ENCODE results near the gene RHOV.
"Not testable (repeated sequence)": the region's sequence is repeated elsewhere in the genome, so short reads cannot be mapped to it uniquely, and the experiment has no call there.

The RHOV gene

DNA sequence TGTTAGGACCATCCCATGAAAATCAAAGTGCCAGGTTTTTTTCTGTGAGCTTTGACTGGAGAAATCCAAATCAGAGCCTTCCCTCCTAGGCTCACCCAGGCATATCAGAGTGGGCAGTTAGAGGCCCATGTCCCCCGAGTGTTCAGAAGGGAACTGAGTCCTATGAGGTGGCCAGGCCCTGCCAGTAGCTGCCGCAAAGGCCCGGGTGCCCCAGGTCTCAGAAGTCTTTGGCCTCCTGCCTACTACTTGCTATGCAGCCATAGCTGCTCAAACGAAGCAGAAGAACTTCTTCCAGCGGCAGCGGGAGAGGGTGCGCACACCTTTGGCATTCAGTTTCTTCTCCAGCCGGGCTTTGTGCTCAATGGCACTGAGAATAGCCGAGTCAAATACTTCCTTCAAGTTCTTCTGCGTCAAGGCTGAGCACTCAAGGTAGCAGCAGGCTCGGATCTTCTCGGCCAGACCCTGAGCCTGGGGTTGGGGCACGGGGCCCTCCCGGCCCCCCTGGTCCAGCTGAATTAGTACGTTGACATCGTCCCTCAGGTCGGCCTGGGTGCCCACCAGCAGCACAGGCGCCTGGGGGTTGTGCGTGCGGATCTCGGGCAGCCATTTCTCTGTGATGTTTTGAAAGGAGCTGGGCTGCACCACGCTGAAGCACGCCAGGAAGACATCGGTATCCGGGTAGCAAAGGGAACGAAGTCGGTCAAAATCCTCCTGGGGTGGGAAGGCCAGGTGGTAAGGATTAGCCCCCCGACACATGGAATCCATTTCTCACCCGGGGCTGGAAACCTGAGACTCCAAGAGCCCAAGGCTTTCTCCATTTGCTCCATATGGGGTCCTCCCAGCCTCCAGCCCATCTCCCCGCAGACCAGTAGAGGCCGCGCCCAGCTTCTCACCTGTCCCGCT, 992 bp downstream of the RHOV start:
- H3K4me1 ChIP-seq = peaks cover 15 to 57% (median 44%) of the 10 kb centered on the region in 10 experiments
- no peaks in the 10 kb centered on the region for H3K9me3 ChIP-seq (replicated peaks in 1 of 11)
- H3K4me2 ChIP-seq = peak overlapping the region; percentile 79 to 96 (median 89)
- no peaks in the 10 kb centered on the region for H3K36me3 ChIP-seq
- peaks cover 0 to 10% (median 0%) of the 10 kb centered on the region in 11 experiments; a peak in 1 of 22 replicates for H4K20me1 ChIP-seq
- no peak for TF ChIP-seq Cebpa-rat (IDR thresholded peaks at IDR 0.05)
- H3K27ac ChIP-seq = no peak overlapping the region
- H3K4me3 ChIP-seq = peak overlapping the region; percentile 58 to 72 (median 66)
- peak overlapping the region in 6 of 11 experiments; percentile 66 to 79 (median 76); a peak in 11 of 22 replicates for H3K9ac ChIP-seq
- H3K27me3 ChIP-seq = 0 out of 22 replicates have a peak, but pooled peaks cover 0 to 4% (median 0%) of the 10 kb centered on the region in 11 experiments

DNA sequence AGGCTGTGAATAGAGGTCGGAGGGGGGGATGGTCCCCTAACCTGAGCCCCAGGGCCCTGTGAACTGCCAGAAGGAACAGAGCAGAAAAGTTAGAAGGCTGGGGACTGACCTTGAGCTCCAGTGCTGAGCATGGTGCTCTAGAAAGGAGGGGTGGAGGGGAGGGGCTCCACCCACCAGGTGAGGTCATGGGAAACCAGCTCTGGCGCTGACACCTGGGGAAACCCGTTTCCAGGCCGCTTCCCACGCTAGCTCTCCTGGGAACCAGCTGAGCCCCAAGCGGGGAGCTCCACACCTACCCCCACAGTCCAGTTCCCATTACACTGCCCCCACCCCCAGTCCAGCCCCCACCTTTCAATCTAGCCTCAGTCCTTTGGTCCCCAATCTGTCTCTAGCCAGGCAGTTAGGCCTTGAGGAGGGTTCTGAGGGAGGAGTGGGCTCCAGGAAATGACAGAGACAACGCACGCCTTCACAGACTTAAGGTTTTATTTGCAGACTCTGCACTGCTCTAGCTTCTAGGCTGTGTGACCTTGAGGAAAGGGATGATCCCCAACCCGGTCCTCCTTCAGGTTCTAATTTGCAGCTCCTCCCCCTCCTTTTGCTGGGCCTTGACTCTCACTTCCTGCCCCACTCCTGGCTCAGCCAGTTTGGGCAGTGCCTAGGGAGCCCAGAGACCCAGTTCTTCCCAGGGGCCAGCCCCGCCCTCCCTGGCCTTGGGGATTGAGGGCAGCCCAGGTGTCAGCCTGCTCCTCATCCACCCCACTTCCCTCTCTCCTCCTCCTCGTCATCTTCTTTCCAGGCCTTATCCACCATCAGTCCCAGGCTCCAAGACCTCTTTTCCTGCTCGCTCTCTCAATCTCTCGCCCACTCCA, 2.1 kb downstream of the RHOV start:
- H3K4me2 ChIP-seq = peak overlapping the region; percentile 16 to 96 (median 86)
- TF ChIP-seq Cebpa-rat (IDR thresholded peaks at IDR 0.05) = no peak
- H3K27ac ChIP-seq = no peak overlapping the region
- no peak overlapping the region for H3K4me3 ChIP-seq
- H3K9me3 ChIP-seq (replicated peaks in 1 of 11) = no peaks in the 10 kb centered on the region
- H4K20me1 ChIP-seq = peaks cover 0 to 10% (median 0%) of the 10 kb centered on the region in 11 experiments; a peak in 1 of 22 replicates
- H3K4me1 ChIP-seq = peaks cover 15 to 57% (median 44%) of the 10 kb centered on the region in 10 experiments
- H3K36me3 ChIP-seq = no peaks in the 10 kb centered on the region
- H3K9ac ChIP-seq = 0 out of 22 replicates have a peak overlapping the region, but pooled peaks of 1 of the 11 experiments have one; percentile 1
- 0 out of 22 replicates have a peak, but pooled peaks cover 0 to 4% (median 0%) of the 10 kb centered on the region in 11 experiments for H3K27me3 ChIP-seq

DNA sequence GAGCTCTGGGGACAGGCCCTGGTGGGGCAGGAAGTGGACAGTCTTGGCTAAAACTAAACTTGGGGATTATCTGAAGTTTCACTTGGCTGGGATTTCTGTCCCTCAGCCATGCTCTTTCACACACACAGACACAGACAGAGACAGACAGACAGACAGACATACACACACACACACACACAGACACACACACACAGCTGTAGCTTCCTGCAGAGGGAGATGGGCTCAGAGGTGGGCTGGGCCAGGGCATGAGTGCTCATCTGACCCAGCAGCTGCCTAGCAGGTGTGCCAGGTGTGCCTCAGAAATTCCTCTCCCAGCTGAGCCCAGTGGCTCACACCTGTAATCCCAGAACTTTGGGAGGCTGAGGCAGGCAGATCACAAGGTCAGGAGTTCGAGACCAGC, 3.3 kb downstream of the RHOV start:
- peaks cover 20 to 49% (median 40%) of the 10 kb centered on the region in 10 experiments for H3K4me1 ChIP-seq
- TF ChIP-seq Cebpa-rat (IDR thresholded peaks at IDR 0.05) = no peak
- 0 out of 22 replicates have a peak, but pooled peaks cover 0 to 4% (median 0%) of the 10 kb centered on the region in 11 experiments for H3K27me3 ChIP-seq
- H3K9ac ChIP-seq = no peak overlapping the region
- peaks cover 0 to 10% (median 0%) of the 10 kb centered on the region in 11 experiments; a peak in 1 of 22 replicates for H4K20me1 ChIP-seq
- 0 out of 22 replicates have a peak overlapping the region, but pooled peaks of 2 of the 11 experiments have one; percentile 72 to 91 for H3K4me2 ChIP-seq
- no peak overlapping the region for H3K27ac ChIP-seq
- H3K36me3 ChIP-seq = no peaks in the 10 kb centered on the region
- H3K9me3 ChIP-seq (replicated peaks in 1 of 11) = no peaks in the 10 kb centered on the region
- no peak overlapping the region for H3K4me3 ChIP-seq

DNA sequence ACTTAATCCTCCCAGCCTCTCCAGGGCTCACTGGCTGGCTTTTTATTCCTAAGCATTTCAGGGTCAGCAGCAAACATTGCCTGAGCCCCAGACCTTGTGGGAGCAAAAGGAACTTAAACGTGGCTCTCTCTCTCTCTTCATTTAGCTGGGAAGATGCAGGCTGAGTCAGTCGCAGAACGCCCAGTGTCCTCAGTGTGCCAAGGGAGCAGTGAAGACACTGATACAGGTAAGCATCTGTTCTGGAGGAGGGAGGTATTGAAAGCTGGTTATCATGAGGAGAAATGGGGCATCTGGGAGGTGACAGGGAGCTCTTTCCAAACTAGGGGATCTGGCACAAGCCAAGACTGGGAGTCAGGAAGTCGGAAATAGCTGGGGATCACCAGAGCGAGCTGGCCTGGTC, 4.3 kb downstream of the RHOV start:
- Histone ChIP-seq H3K4me2 (no peak overlapping the region), H4K20me1 (peaks cover 0 to 10% (median 0%) of the 10 kb centered on the region in 11 experiments; a peak in 1 of 22 replicates), H3K9ac (no peak overlapping the region), H3K4me1 (peaks cover 24 to 55% (median 40%) of the 10 kb centered on the region in 10 experiments), H3K9me3 (replicated peaks in 1 of 11) (no peaks in the 10 kb centered on the region), H3K36me3 (no peaks in the 10 kb centered on the region), H3K27me3 (0 out of 22 replicates have a peak, but pooled peaks cover 0 to 4% (median 0%) of the 10 kb centered on the region in 11 experiments), H3K4me3 (no peak overlapping the region), H3K27ac (no peak overlapping the region)
- no peak for TF ChIP-seq Cebpa-rat (IDR thresholded peaks at IDR 0.05)

DNA sequence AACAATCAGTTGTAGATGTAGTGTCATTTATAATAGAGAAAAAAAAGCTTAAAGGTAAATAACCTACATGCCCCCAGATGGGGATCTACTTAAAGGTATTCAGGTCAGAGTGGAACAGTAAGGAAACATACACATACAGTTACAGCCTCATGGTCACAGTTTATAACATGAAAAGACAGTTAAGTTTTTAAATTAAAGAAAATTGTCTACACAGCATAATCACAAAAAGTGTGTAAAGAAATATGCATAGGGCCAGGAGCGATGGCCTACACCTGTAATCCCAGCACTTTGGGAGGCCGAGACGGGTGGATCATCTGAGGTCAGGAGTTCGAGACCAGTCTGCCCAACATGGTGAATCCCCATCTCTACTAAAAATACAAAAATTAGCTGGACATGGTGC, 6.8 kb downstream of the RHOV start:
- no peak overlapping the region for H3K27ac ChIP-seq
- H3K9ac ChIP-seq = no peak overlapping the region

DNA sequence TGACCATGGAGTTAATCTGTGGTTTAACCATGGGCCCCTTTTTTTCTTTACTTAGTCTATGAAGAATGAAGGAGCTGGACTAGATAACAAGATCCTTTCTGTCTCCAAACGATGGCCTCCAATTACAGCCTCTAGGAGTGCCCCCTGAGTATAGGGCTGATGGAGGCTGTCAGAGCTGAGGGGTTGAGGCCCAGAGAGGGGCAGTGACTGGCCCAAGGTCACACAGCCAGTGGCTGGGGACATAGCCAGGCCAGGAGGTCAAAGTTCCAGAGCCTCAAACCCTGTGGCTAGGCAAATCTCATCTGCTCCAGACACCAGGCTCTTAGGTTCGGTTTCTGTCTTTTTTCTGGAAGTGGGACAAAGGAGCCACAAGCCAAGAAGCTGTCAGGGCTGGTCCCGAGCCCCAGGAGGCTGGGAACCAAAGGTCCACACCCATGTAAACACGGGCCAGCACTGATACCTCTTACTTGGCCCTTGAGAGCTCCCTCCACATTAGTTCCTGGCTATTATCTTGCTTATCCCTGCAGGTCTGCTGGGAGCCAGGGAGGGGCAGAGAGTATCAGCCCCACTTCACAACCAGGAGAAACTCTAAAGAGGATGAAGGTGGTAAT, 10.3 kb downstream of the RHOV start:
- peaks cover 0 to 52% (median 35%) of the 10 kb centered on the region in 10 experiments; a peak in 17 of 20 replicates for H3K4me1 ChIP-seq
- no peaks in the 10 kb centered on the region for H4K20me1 ChIP-seq
- H3K27ac ChIP-seq = no peak overlapping the region
- no peaks in the 10 kb centered on the region for H3K27me3 ChIP-seq
- H3K36me3 ChIP-seq = peaks cover 0 to 2% (median 0%) of the 10 kb centered on the region in 11 experiments; a peak in 5 of 22 replicates
- H3K9me3 ChIP-seq (replicated peaks in 1 of 11) = no peaks in the 10 kb centered on the region
- H3K4me2 ChIP-seq = no peak overlapping the region
- H3K4me3 ChIP-seq = no peak overlapping the region
- H3K9ac ChIP-seq = no peak overlapping the region
- no peak for TF ChIP-seq Cebpa-rat (IDR thresholded peaks at IDR 0.05)

More for the DNA sequence above, 6.8 kb downstream of the RHOV start:
- Histone ChIP-seq H3K9me3 (replicated peaks in 1 of 11) (no peaks in the 10 kb centered on the region), H3K36me3 (no peaks in the 10 kb centered on the region), H3K4me3 (no peak overlapping the region), H3K4me2 (no peak overlapping the region), H3K27me3 (no peaks in the 10 kb centered on the region), H3K4me1 (peaks cover 9 to 37% (median 21%) of the 10 kb centered on the region in 10 experiments), H4K20me1 (no peaks in the 10 kb centered on the region)
- TF ChIP-seq Cebpa-rat (IDR thresholded peaks at IDR 0.05) = no peak

DNA sequence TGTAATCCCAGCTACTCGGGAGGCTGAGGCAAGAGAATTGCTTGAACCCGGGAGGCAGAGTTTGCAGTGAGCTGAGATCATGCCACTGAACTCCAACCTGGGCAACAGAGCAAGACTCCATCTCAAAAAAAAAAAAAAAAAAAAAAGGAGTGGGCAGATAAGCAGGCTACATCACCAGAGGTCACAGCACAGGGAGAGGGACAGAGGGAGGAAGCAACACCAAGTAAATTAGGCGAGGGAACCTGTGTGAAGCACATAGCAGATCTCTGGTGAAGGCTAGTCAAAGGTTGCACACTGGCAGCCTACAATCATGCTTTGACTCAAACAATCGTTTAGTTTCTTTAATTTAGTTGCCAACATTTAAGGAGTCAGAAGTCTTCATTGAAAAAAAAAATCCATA, 12.9 kb downstream of the RHOV start:
- H3K9me3 ChIP-seq (replicated peaks in 1 of 11); H3K4me3 ChIP-seq; H3K27ac ChIP-seq; H3K9ac ChIP-seq; H3K27me3 ChIP-seq: not testable (repeated sequence)
- Histone ChIP-seq H3K4me1 (peaks cover 0 to 70% (median 39%) of the 10 kb centered on the region in 10 experiments; a peak in 17 of 20 replicates), H3K36me3 (peaks cover 9 to 22% (median 15%) of the 10 kb centered on the region in 11 experiments), H3K4me2 (peak overlapping the region in 5 of 11 experiments; percentile 44 to 68 (median 60); a peak in 7 of 22 replicates), H4K20me1 (peaks cover 0 to 10% (median 0%) of the 10 kb centered on the region in 11 experiments; a peak in 2 of 22 replicates)

DNA sequence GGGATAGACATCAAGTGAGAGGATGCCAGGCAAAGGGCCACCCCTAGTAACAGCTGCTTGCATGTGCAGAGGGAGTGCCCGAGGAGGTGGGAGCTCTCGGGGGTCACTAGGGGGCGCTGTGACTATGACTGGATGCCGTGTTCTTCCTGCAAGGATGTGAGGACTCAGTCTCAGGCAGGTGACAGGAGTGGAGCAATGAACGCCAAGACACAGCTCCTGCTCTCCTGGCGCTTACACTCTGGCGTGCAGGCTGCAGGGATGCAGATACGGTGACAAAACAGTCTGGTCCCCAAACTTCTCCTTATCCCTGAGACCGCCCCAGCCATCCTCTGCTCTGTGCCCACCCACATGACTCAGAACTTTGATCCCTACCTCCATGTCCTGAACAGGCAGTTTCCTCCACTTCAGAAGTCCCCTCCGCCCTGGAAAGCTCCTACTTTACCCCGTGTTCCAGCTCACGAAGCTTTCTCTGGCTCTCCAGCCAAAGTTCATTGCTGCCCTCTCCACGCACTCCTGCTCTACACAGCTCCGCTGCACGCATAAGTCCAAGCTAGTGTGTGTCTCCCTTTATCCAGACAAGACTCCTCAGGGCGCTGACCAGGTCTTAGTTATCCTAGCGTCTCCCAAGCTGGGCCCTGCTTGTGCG, 14.7 kb downstream of the RHOV start:
- Histone ChIP-seq H3K27ac (no peak overlapping the region), H4K20me1 (peaks cover 0 to 16% (median 0%) of the 10 kb centered on the region in 11 experiments; a peak in 2 of 22 replicates), H3K9ac (no peak overlapping the region), H3K27me3 (no peaks in the 10 kb centered on the region), H3K36me3 (peaks cover 27 to 40% (median 34%) of the 10 kb centered on the region in 11 experiments), H3K4me3 (no peak overlapping the region), H3K4me1 (peaks cover 0 to 58% (median 29%) of the 10 kb centered on the region in 10 experiments; a peak in 12 of 20 replicates), H3K9me3 (replicated peaks in 1 of 11) (no peaks in the 10 kb centered on the region), H3K4me2 (peak overlapping the region in 4 of 11 experiments; percentile 59 to 68 (median 62); a peak in 5 of 22 replicates)
- TF ChIP-seq Cebpa-rat (IDR thresholded peaks at IDR 0.05) = no peak
